B cell (primary cell): ENCODE results near the gene SLCO3A1. TPM values are rescaled to one million over a fixed set of nuclear protein-coding genes. Genes with fewer than 3 reads are reported as not detected.

Experiments used
- ATAC-seq: fragments of 200-7000 bp; cut with Tn5 transposase; one replicate; pipeline ENCODE4 v1.10.0; 2021; ENCODE audit warnings: low read depth, mild to moderate bottlenecking, moderate number of reproducible peaks, moderate library complexity
- CTCF ChIA-PET: fragments of 350-600 bp; sonication (Branson Sonifier 250); formaldehyde crosslinking; loops from one replicate; lab custom pipeline; 2021; ENCODE audit warnings: antibody characterized with exemption, inconsistent platforms; lab: Charles Lee
- POLR2A ChIA-PET: fragments of 350-600 bp; sonication (Branson Sonifier 250); formaldehyde crosslinking; loops from one replicate; lab custom pipeline; 2021; ENCODE audit warnings: antibody characterized with exemption; lab: Charles Lee
- DNase-seq: peaks from one replicate; pipeline ENCODE4 v3.0.0; 2013
- H2AFZ ChIP-seq: 2 replicates; pipeline ENCODE4 v1.6.1; 2012; ENCODE audit warnings: mild to moderate bottlenecking, low read depth, low read length; ENCODE audit not compliant: insufficient read depth, poor library complexity, severe bottlenecking
- H3K27ac ChIP-seq, 2 donors: 1 replicate in 1 of 2; 2 replicates in 1 of 2; pipeline ENCODE4 v1.5.1; 2012 to 2013; ENCODE audit warnings: low read length in 2 of 2, mild to moderate bottlenecking in 2 of 2, moderate library complexity in 1 of 2
- H3K27me3 ChIP-seq, 4 experiments: fragments of 200-600 bp in 1 of 4; sonication (generic) in 1 of 4; replicated peaks in 1 of 4; 1 replicate in 2 of 4; 2 replicates in 2 of 4; pipeline versions ENCODE4 v1.6.1 to v1.7.0; 2013 to 2016; ENCODE audit warnings: low read length in 3 of 4, mild to moderate bottlenecking in 2 of 4, mixed read lengths in 1 of 4, moderate library complexity in 1 of 4; ENCODE audit not compliant: insufficient read depth in 4 of 4, control insufficient read depth in 3 of 4; ENCODE audit errors: control extremely low read depth in 1 of 4
- H3K36me3 ChIP-seq, 2 experiments: replicated peaks in 1 of 2; 1 replicate in 1 of 2; 2 replicates in 1 of 2; pipeline versions ENCODE4 v1.6.1 to v1.7.1; 2013; ENCODE audit warnings: low read length in 1 of 2; ENCODE audit not compliant: insufficient read depth in 2 of 2, control insufficient read depth in 1 of 2; ENCODE audit errors: control extremely low read depth in 1 of 2, extremely low read depth in 1 of 2
- H3K4me1 ChIP-seq, 2 donors: fragments of 200-600 bp in 1 of 2; sonication (generic) in 1 of 2; 1 replicate in 1 of 2; 2 replicates in 1 of 2; pipeline versions ENCODE4 v1.5.1 to v1.6.1; 2013 to 2017; ENCODE audit warnings: low read length in 2 of 2; ENCODE audit not compliant: control insufficient read depth in 2 of 2, insufficient read depth in 2 of 2
- H3K4me2 ChIP-seq: replicated peaks from 2 replicates; pipeline ENCODE3; 2012; ENCODE audit warnings: mild to moderate bottlenecking, low read depth, low read length; ENCODE audit not compliant: poor library complexity, severe bottlenecking
- H3K4me3 ChIP-seq, 5 experiments: fragments of 200-600 bp in 1 of 5; sonication (generic) in 1 of 5; 1 replicate in 3 of 5; 2 replicates in 2 of 5; pipeline versions ENCODE4 v1.5.1 to v1.7.0; 2011 to 2016; ENCODE audit warnings: low read length in 4 of 5, mild to moderate bottlenecking in 4 of 5, low read depth in 2 of 5, control low read depth in 1 of 5, moderate library complexity in 1 of 5; ENCODE audit not compliant: insufficient read depth in 1 of 5; ENCODE audit errors: control extremely low read depth in 1 of 5, extremely low read depth in 1 of 5
- H3K79me2 ChIP-seq: fragments of 200-600 bp; sonication (generic); one replicate; pipeline ENCODE4 v1.6.0; 2016; ENCODE audit warnings: low read length; ENCODE audit not compliant: control insufficient read depth, insufficient read depth
- H3K9ac ChIP-seq: fragments of 200-600 bp; sonication (generic); 2 replicates; pipeline ENCODE4 v1.6.1; 2017; ENCODE audit warnings: mild to moderate bottlenecking, low read length, moderate library complexity
- H3K9me3 ChIP-seq, 3 donors: one replicate each; pipeline versions ENCODE4 v1.6.1 to v1.7.1; 2013; ENCODE audit warnings: low read length in 2 of 3; ENCODE audit not compliant: control insufficient read depth in 2 of 3, insufficient read depth in 1 of 3; ENCODE audit errors: control extremely low read depth in 1 of 3
- H4K20me1 ChIP-seq: 2 replicates; pipeline ENCODE4 v1.6.0; 2012; ENCODE audit warnings: mild to moderate bottlenecking, low read length; ENCODE audit not compliant: insufficient read depth, control insufficient read depth, poor library complexity, severe bottlenecking
- H3K27ac Mint-ChIP-seq: one replicate; pipeline ENCODE4 v1.8.0; 2021; ENCODE audit warnings: mixed read lengths
- H3K27me3 Mint-ChIP-seq: one replicate; pipeline ENCODE4 v1.8.0; 2021; ENCODE audit warnings: mixed read lengths
- H3K4me1 Mint-ChIP-seq: one replicate; pipeline ENCODE4 v1.8.0; 2021; ENCODE audit warnings: mixed read lengths
- H3K4me3 Mint-ChIP-seq: one replicate; pipeline ENCODE4 v1.8.0; 2021; ENCODE audit warnings: mixed read lengths
- H3K9me3 Mint-ChIP-seq: one replicate; pipeline ENCODE4 v1.8.0; 2022; ENCODE audit warnings: mixed read lengths; ENCODE audit not compliant: insufficient read depth
- EZH2 ChIP-seq: IDR thresholded peaks from 2 replicates; pipeline ENCODE4 v1.6.1; 2012; ENCODE audit warnings: borderline replicate concordance, low read depth, mild to moderate bottlenecking, moderate library complexity, low read length; ENCODE audit not compliant: insufficient read depth, poor library complexity, severe bottlenecking
- WGBS: methylation state at CpG from one replicate; pipeline ENCODE4 v1.1.5; 2013; ENCODE audit warnings: missing lambda C conversion rate; ENCODE audit not compliant: insufficient coverage; 5-methylcytosine and 5-hydroxymethylcytosine counted together
- intact Hi-C: fragments of 100-400 bp; cut with micrococcal nuclease; formaldehyde crosslinking; loops from one replicate; pipeline ENCODE4 v1.10.0; 2022
- polyA plus RNA-seq: library from polyadenylated mRNA; depleted of rRNA; stranded (reverse); fragments of >200 nt; gene quantifications from 2 replicates; pipeline ENCODE4 v1.2.3, GENCODE V29; 2012
- total RNA-seq, 2 donors: library from RNA; stranded (reverse); fragments of 120-200 nt in 1 of 2; gene quantifications; 1 replicate in 1 of 2; 2 replicates in 1 of 2; pipeline versions ENCODE4 v1.2.3 to v1.2.4, GENCODE V29; 2013 to 2022
- TF ChIP-seq, protein P1 (sequence below): fragments of 200-600 bp; IDR thresholded peaks from one replicate; pipeline ENCODE4 v1.8.0; 2022; ENCODE audit warnings: antibody characterized with exemption, mild to moderate bottlenecking

SLCO3A1 gene
- total and polyA plus RNA-seq, 2 donors (not counting 1 experiment from before 2014, with no cell fraction given) = 0.99 to 2.3 TPM

- 89% methylated on average over 8 of the region's 10 CpGs for WGBS
- CTCF ChIA-PET = no interaction called here
- POLR2A ChIA-PET = no interaction called here
- H3K4me3 ChIP-seq = no peak overlapping the region
- no peak overlapping the region for H3K27ac ChIP-seq
- no peaks in the 10 kb centered on the region for H3K4me1 Mint-ChIP-seq
- H2AFZ ChIP-seq = no peak overlapping the region
- no peaks in the 10 kb centered on the region for H4K20me1 ChIP-seq
- TF ChIP-seq, protein P1, sequence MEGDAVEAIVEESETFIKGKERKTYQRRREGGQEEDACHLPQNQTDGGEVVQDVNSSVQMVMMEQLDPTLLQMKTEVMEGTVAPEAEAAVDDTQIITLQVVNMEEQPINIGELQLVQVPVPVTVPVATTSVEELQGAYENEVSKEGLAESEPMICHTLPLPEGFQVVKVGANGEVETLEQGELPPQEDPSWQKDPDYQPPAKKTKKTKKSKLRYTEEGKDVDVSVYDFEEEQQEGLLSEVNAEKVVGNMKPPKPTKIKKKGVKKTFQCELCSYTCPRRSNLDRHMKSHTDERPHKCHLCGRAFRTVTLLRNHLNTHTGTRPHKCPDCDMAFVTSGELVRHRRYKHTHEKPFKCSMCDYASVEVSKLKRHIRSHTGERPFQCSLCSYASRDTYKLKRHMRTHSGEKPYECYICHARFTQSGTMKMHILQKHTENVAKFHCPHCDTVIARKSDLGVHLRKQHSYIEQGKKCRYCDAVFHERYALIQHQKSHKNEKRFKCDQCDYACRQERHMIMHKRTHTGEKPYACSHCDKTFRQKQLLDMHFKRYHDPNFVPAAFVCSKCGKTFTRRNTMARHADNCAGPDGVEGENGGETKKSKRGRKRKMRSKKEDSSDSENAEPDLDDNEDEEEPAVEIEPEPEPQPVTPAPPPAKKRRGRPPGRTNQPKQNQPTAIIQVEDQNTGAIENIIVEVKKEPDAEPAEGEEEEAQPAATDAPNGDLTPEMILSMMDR = no peak
- no peak for TF ChIP-seq EZH2
- H3K9me3 Mint-ChIP-seq = no peaks in the 10 kb centered on the region
- H3K4me1 ChIP-seq = no peaks in the 10 kb centered on the region
- H3K4me3 Mint-ChIP-seq = no peak overlapping the region
- no peaks in the 10 kb centered on the region for H3K9me3 ChIP-seq
- no peaks in the 10 kb centered on the region for H3K79me2 ChIP-seq
- H3K27me3 ChIP-seq = no peaks in the 10 kb centered on the region
- H3K4me2 ChIP-seq = no peak overlapping the region
- H3K27ac Mint-ChIP-seq = no peak overlapping the region
- no peak overlapping the region for H3K9ac ChIP-seq
- intact Hi-C loops = no loop called here
- H3K36me3 ChIP-seq = no peaks in the 10 kb centered on the region
- DNase-seq (no peak), ATAC-seq (no peak)
- H3K27me3 Mint-ChIP-seq = no peaks in the 10 kb centered on the region
Observed at GRCh38 chr15:91981821-91982800, 128.6 kb downstream of the SLCO3A1 start.

DNA sequence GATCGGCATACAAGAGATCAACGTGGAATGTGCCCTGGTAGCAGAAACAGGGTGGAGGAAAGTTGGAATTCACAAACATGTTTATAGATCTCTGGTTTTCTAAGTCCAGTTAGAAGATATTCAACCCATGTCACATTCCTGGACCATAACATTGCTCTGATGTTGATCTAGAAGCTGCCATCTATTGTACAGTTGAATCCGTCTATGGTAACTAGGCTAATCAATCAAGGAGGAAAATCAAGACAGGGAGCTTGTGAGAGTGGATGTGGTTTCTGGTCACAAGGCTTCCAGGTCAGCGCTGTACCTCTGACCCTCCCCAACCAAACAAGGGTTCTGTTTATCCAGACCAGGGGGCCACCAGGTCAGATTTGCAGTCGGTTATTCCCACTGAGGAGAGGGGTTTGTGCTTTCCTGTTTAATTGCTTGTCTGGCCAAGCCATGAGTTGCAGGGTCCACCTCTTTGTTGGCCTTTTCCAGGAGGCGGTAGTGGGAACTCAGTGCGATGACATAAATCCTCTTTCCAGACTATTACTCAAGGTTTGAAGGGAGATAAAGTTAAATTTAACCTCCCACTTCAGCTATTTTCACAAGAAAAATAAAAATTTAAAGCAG is 130.3 kb downstream of the SLCO3A1 start:
- ATAC-seq (no peak), DNase-seq (no peak)
- no peaks in the 10 kb centered on the region for H3K9me3 Mint-ChIP-seq
- intact Hi-C loops = no loop called here
- no CpG with 5 or more reads among the region's 7 CpGs for WGBS
- Histone ChIP-seq H3K4me2 (no peak overlapping the region), H3K27me3 (no peaks in the 10 kb centered on the region), H3K9ac (no peak overlapping the region), H3K4me1 (no peaks in the 10 kb centered on the region), H2AFZ (no peak overlapping the region), H3K36me3 (no peaks in the 10 kb centered on the region), H3K4me3 (no peak overlapping the region), H3K9me3 (no peaks in the 10 kb centered on the region), H4K20me1 (no peaks in the 10 kb centered on the region), H3K79me2 (no peaks in the 10 kb centered on the region), H3K27ac (no peak overlapping the region)
- H3K4me3 Mint-ChIP-seq = no peak overlapping the region
- TF ChIP-seq, protein P1 = no peak
- TF ChIP-seq EZH2 = no peak
- CTCF ChIA-PET = no interaction called here
- H3K4me1 Mint-ChIP-seq = no peaks in the 10 kb centered on the region
- POLR2A ChIA-PET = no interaction called here
- no peak overlapping the region for H3K27ac Mint-ChIP-seq
- H3K27me3 Mint-ChIP-seq = no peaks in the 10 kb centered on the region
